ENCODE results near the gene CNOT3. TPM values are rescaled to one million over a fixed set of nuclear protein-coding genes. Genes with fewer than 3 reads are reported as not detected.
A peak's percentile ranks its signal among the peaks of the same experiment; 100 is the strongest.

Gene CNOT3
- total and polyA plus RNA-seq, 7 experiments from 2014 or later = 10.1 to 84.6 (median 41.2) TPM

GRCh38 chr19:54136086-54136863 is 1.3 kb upstream of the CNOT3 start:
- Mint-ChIP-seq H3K36me3 (peaks cover 0 to 6% (median 0%) of the 10 kb centered on the region in 5 donors), H3K27ac (peak overlapping the region; percentile 55 to 92 (median 86)), H3K4me1 (peaks cover 24 to 51% (median 38%) of the 10 kb centered on the region in 7 donors), H3K27me3 (no peaks in the 10 kb centered on the region), H3K9me3 (peaks cover 0 to 1% (median 0%) of the 10 kb centered on the region in 11 donors), H3K4me3 (peak overlapping the region; percentile 87 to 98 (median 90))
- Histone ChIP-seq H3K36me3 (ENCODE audit: control insufficient read depth in 2 of 3, insufficient read depth in 3 of 3, low read length in 3 of 3) (peaks cover 0 to 16% (median 0%) of the 10 kb centered on the region in 3 experiments), H3K27me3 (ENCODE audit: control insufficient read depth in 2 of 2, insufficient read depth in 2 of 2, low read length in 2 of 2) (no peaks in the 10 kb centered on the region), H3K9me3 (ENCODE audit: control insufficient read depth in 2 of 3, low read length in 3 of 3) (no peaks in the 10 kb centered on the region), H3K27ac (ENCODE audit: low read depth, low read length) (peak overlapping the region; percentile 50), H3K4me3 (ENCODE audit: low read length) (peak overlapping the region; percentile 57), H3K4me1 (ENCODE audit: control insufficient read depth in 2 of 2, insufficient read depth in 2 of 2, low read length in 2 of 2) (peaks cover 19 to 30% of the 10 kb centered on the region in 2 donors)
- ChIA-PET POLR2A (interaction anchor here (0.8 to 9.6 kb wide), 13 partner anchors 17 to 1503 kb away, joined by 3 to 173 read pairs (median 7); partner anchors contain the start of genes LENG1, LENG8, MBOAT7 and MYADM), CTCF (interaction anchor here (0.8 to 1.9 kb wide), 6 partner anchors 18 to 99 kb away, joined by 3 to 7 read pairs (median 4); partner anchors contain the start of genes LENG1, PRPF31 and TFPT)
- DNase-seq = peak in 1 of 9 donors; percentile 23
- intact Hi-C loops (cut with micrococcal nuclease) = loop anchor here in 1 of 2 donors (10.0 kb wide), 1 partner anchor 329 kb away; the partner anchor contains the start of gene LENG9
- ATAC-seq = no peak

DNA sequence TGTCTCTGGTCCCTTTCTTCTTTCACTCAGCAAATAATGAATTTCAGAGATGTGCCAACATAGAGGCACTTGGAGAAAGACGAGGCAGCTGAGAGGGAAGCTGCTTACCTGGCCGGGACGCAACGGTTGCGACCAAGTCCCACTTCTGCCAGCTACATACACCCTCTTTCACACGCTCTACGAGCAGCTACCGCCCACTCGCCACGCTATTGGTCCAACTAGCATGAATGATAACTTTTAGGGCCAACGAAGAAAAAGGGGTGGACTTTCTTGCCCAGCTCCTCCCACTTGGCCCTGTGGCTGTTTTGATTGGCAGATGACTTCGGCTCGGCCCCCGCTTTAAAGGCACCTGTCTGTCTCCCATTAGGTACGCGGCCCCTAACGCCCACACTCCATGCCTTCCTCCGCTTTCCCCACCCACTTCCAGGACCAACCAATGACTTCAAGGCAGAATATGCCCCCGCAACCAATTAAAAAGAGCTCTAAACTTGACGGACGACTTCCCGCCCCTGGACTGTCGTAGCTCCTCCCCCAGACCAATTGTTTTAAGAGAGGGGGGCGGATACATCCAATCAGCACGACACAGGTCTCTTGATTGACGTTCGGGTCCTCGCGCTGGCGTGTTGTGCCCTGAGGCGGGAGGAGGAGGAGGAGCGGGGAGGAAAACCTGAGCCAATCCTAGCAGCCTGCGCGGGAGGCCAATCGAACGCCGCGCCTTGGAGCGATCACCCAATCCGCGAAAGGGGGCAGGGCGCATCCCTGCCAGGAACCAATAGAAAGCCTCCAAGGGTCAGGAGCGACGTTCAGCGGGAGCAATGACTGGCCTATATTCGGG is 481 bp upstream of the CNOT3 start:
- peak overlapping the region; percentile 97 for H3K27ac ChIP-seq (ENCODE audit: low read depth, low read length)
- H3K4me1 ChIP-seq (ENCODE audit: control insufficient read depth in 2 of 2, insufficient read depth in 2 of 2, low read length in 2 of 2) = peaks cover 19 to 30% of the 10 kb centered on the region in 2 donors
- POLR2A ChIA-PET = interaction anchor here (0.5 to 9.6 kb wide), 18 partner anchors 11 to 1518 kb away, joined by 3 to 173 read pairs (median 6); partner anchors contain the start of genes LENG1, LENG8, MBOAT7 and MYADM
- Mint-ChIP-seq H3K9me3 (peaks cover 0 to 3% (median 0%) of the 10 kb centered on the region in 11 donors), H3K4me3 (peak overlapping the region; percentile 87 to 98 (median 90)), H3K36me3 (peaks cover 0 to 7% (median 0%) of the 10 kb centered on the region in 5 donors), H3K27me3 (no peaks in the 10 kb centered on the region), H3K4me1 (peaks cover 31 to 59% (median 45%) of the 10 kb centered on the region in 7 donors), H3K27ac (peak overlapping the region; percentile 55 to 92 (median 86))
- H3K27me3 ChIP-seq (ENCODE audit: control insufficient read depth in 2 of 2, insufficient read depth in 2 of 2, low read length in 2 of 2) = no peaks in the 10 kb centered on the region
- H3K9me3 ChIP-seq (ENCODE audit: control insufficient read depth in 2 of 3, low read length in 3 of 3) = no peaks in the 10 kb centered on the region
- CTCF ChIA-PET = interaction anchor here (0.6 to 1.9 kb wide), 8 partner anchors 18 to 112 kb away, joined by 3 to 7 read pairs (median 4); partner anchors contain the start of genes LENG1, MBOAT7, PRPF31 and TFPT
- H3K36me3 ChIP-seq (ENCODE audit: control insufficient read depth in 2 of 3, insufficient read depth in 3 of 3, low read length in 3 of 3) = peaks cover 0 to 16% (median 0%) of the 10 kb centered on the region in 3 experiments
- DNase-seq = peak; percentile 90 to 100 (median 100)
- intact Hi-C loops (cut with micrococcal nuclease) = loop anchor here (1.0 to 10.0 kb wide), 11 partner anchors 22 to 1468 kb away; partner anchors contain the start of genes LENG1 (in 2 of the 2), LENG9 (in 2 of the 2), MYADM (in 2 of the 2) and NDUFA3 (in 2 of the 2)
- H3K4me3 ChIP-seq (ENCODE audit: low read length) = peak overlapping the region; percentile 66
- peak; percentile 88 for ATAC-seq

DNA sequence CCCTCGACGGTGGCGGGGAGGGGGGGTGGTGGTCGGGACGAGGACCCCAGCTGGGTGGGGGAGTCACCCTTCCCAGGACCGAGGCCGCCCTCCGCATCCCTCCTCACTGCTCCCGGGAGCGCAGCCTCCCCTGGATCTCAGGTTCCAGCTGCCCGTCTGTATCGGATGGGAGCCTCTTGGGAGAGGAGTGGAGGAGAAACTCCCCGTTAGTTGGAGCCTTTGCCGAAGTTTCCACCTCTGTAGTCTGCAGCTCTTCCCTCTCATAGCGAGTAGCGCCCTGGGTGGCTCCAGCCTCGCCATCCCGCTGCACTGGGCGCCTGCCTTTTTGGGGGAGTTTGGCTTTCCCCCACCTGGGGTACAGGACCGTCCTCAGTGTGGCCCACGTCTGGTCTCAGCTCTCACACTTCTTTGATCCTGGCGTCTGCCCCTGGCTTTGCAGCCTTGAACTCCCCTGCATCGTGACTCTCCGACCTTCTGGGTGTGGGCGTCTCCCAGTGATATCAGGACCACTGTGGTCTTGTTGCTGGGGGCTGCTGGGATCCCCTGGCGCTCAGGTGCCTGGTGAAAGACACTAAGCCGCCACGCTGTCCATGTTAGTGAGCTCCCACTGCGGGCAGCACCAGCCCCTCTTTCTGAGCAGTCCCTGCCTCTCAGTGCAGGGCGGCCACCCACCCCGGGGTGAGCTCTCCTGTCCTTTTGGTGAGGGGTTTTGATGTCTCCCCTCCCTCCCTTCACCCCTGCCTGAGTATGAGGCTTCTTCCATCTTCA is 1.1 kb downstream of the CNOT3 start:
- no peak for DNase-seq
- Mint-ChIP-seq H3K27me3 (no peaks in the 10 kb centered on the region), H3K27ac (peak overlapping the region; percentile 85 to 94 (median 92)), H3K4me1 (peaks cover 38 to 60% (median 47%) of the 10 kb centered on the region in 7 donors), H3K4me3 (peak overlapping the region; percentile 80 to 98 (median 85)), H3K36me3 (peaks cover 0 to 21% (median 6%) of the 10 kb centered on the region in 5 donors), H3K9me3 (peaks cover 0 to 3% (median 0%) of the 10 kb centered on the region in 11 donors)
- ATAC-seq = no peak
- ChIA-PET CTCF (interaction anchor here (0.5 kb wide), 1 partner anchor 37 kb away, joined by 6 read pairs; no protein-coding TSS in a partner anchor), POLR2A (interaction anchor here (0.6 to 9.6 kb wide), 4 partner anchors 17 to 1008 kb away, joined by 6 to 173 read pairs (median 67); partner anchors contain the start of genes LENG1, MBOAT7, PRPF31 and TFPT)
- intact Hi-C loops (cut with micrococcal nuclease) = loop anchor here in 1 of 2 donors (10.0 kb wide), 1 partner anchor 326 kb away; the partner anchor contains the start of gene LENG9
- Histone ChIP-seq H3K36me3 (ENCODE audit: control insufficient read depth in 2 of 3, insufficient read depth in 3 of 3, low read length in 3 of 3) (peaks cover 8 to 32% (median 13%) of the 10 kb centered on the region in 3 experiments), H3K9me3 (ENCODE audit: control insufficient read depth in 2 of 3, low read length in 3 of 3) (no peaks in the 10 kb centered on the region), H3K4me1 (ENCODE audit: control insufficient read depth in 2 of 2, insufficient read depth in 2 of 2, low read length in 2 of 2) (peaks cover 19 to 28% of the 10 kb centered on the region in 2 donors), H3K4me3 (ENCODE audit: low read length) (peak overlapping the region; percentile 66), H3K27ac (ENCODE audit: low read depth, low read length) (peak overlapping the region; percentile 97), H3K27me3 (ENCODE audit: control insufficient read depth in 2 of 2, insufficient read depth in 2 of 2, low read length in 2 of 2) (no peaks in the 10 kb centered on the region)

DNA sequence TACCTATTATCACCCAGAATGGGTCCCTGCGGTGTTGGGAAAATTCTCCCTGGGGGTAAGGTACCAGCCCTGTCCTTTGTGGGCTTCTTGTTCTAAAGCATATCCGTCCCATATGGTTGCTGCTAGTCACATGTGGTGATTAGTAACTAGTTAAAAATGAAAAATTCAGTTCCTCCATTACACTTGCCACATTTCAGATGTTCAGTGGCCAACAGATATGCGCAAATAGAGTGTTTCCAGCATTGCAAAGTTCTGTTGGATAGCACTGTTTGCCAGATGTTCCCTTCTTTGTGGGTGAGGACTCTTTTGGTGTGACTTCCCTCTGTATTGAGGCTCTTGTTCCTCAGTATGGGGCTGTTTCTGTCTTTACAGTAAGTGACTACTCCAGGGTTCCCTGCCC is 3.8 kb downstream of the CNOT3 start:
- Mint-ChIP-seq H3K36me3 (peaks cover 0 to 35% (median 16%) of the 10 kb centered on the region in 5 donors), H3K9me3 (peaks cover 0 to 3% (median 0%) of the 10 kb centered on the region in 11 donors), H3K27ac (peak overlapping the region in 1 of 9 donors; percentile 92), H3K4me1 (peaks cover 35 to 46% (median 43%) of the 10 kb centered on the region in 7 donors), H3K27me3 (no peaks in the 10 kb centered on the region), H3K4me3 (peak overlapping the region in 2 of 10 donors; percentile 8 to 98)
- ChIA-PET CTCF (no interaction called here), POLR2A (interaction anchor here (1.2 to 9.6 kb wide), 2 partner anchors 14 to 27 kb away, joined by 4 to 173 read pairs; partner anchors contain the start of genes LENG1 and TFPT)
- no peak overlapping the region for H3K27ac ChIP-seq (ENCODE audit: low read depth, low read length)
- peaks cover 13 to 22% of the 10 kb centered on the region in 2 donors for H3K4me1 ChIP-seq (ENCODE audit: control insufficient read depth in 2 of 2, insufficient read depth in 2 of 2, low read length in 2 of 2)
- peaks cover 20 to 59% (median 30%) of the 10 kb centered on the region in 3 experiments for H3K36me3 ChIP-seq (ENCODE audit: control insufficient read depth in 2 of 3, insufficient read depth in 3 of 3, low read length in 3 of 3)
- no peak for DNase-seq
- no peak overlapping the region for H3K4me3 ChIP-seq (ENCODE audit: low read length)
- H3K27me3 ChIP-seq (ENCODE audit: control insufficient read depth in 2 of 2, insufficient read depth in 2 of 2, low read length in 2 of 2) = no peaks in the 10 kb centered on the region
- ATAC-seq = no peak
- intact Hi-C loops (cut with micrococcal nuclease) = no loop called here
- no peaks in the 10 kb centered on the region for H3K9me3 ChIP-seq (ENCODE audit: control insufficient read depth in 2 of 3, low read length in 3 of 3)

GRCh38 chr19:54142166-54142780 is 4.7 kb downstream of the CNOT3 start:
- intact Hi-C loops (cut with micrococcal nuclease) = no loop called here
- POLR2A ChIA-PET = interaction anchor here (1.2 to 9.6 kb wide), 2 partner anchors 13 to 28 kb away, joined by 4 to 173 read pairs; partner anchors contain the start of genes LENG1 and TFPT
- DNase-seq (no peak), ATAC-seq (no peak)
- no peaks in the 10 kb centered on the region for H3K9me3 ChIP-seq (ENCODE audit: control insufficient read depth in 2 of 3, low read length in 3 of 3)
- no peak overlapping the region for H3K4me3 ChIP-seq (ENCODE audit: low read length)
- H3K36me3 Mint-ChIP-seq = peaks cover 0 to 43% (median 16%) of the 10 kb centered on the region in 5 donors
- peaks cover 20 to 68% (median 38%) of the 10 kb centered on the region in 3 experiments for H3K36me3 ChIP-seq (ENCODE audit: control insufficient read depth in 2 of 3, insufficient read depth in 3 of 3, low read length in 3 of 3)
- peaks cover 0 to 2% (median 0%) of the 10 kb centered on the region in 11 donors for H3K9me3 Mint-ChIP-seq
- H3K27me3 ChIP-seq (ENCODE audit: control insufficient read depth in 2 of 2, insufficient read depth in 2 of 2, low read length in 2 of 2) = no peaks in the 10 kb centered on the region
- peak overlapping the region; percentile 6 for H3K27ac ChIP-seq (ENCODE audit: low read depth, low read length)
- CTCF ChIA-PET = no interaction called here
- peak overlapping the region in 4 of 9 donors; percentile 33 to 77 (median 59) for H3K27ac Mint-ChIP-seq
- peaks cover 31 to 40% (median 37%) of the 10 kb centered on the region in 7 donors for H3K4me1 Mint-ChIP-seq
- H3K4me1 ChIP-seq (ENCODE audit: control insufficient read depth in 2 of 2, insufficient read depth in 2 of 2, low read length in 2 of 2) = peaks cover 10 to 22% of the 10 kb centered on the region in 2 donors
- H3K27me3 Mint-ChIP-seq = no peaks in the 10 kb centered on the region
- peak overlapping the region in 1 of 10 donors; percentile 16 for H3K4me3 Mint-ChIP-seq

Measured in naive thymus-derived CD4-positive, alpha-beta T cell (primary cell).